Effector CD4-positive, alpha-beta T cell (primary cell): Measurements from ENCODE around the gene NME8. TPM values are rescaled to one million over a fixed set of nuclear protein-coding genes. Genes with fewer than 3 reads are reported as not detected.
A peak's percentile ranks its signal among the peaks of the same experiment; 100 is the strongest.
"Not testable (repeated sequence)": the region's sequence is repeated elsewhere in the genome, so short reads cannot be mapped to it uniquely, and the experiment has no call there.

Experiments
- DNase-seq: peaks from one replicate; pipeline ENCODE4 v3.0.0-alpha.2; 2020
- total RNA-seq: gene quantifications from one replicate; lab custom pipeline; 2026; lab: John Stamatoyannopoulos, UW

NME8 gene, protein sequence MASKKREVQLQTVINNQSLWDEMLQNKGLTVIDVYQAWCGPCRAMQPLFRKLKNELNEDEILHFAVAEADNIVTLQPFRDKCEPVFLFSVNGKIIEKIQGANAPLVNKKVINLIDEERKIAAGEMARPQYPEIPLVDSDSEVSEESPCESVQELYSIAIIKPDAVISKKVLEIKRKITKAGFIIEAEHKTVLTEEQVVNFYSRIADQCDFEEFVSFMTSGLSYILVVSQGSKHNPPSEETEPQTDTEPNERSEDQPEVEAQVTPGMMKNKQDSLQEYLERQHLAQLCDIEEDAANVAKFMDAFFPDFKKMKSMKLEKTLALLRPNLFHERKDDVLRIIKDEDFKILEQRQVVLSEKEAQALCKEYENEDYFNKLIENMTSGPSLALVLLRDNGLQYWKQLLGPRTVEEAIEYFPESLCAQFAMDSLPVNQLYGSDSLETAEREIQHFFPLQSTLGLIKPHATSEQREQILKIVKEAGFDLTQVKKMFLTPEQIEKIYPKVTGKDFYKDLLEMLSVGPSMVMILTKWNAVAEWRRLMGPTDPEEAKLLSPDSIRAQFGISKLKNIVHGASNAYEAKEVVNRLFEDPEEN
- total RNA-seq, result not detected

DNA sequence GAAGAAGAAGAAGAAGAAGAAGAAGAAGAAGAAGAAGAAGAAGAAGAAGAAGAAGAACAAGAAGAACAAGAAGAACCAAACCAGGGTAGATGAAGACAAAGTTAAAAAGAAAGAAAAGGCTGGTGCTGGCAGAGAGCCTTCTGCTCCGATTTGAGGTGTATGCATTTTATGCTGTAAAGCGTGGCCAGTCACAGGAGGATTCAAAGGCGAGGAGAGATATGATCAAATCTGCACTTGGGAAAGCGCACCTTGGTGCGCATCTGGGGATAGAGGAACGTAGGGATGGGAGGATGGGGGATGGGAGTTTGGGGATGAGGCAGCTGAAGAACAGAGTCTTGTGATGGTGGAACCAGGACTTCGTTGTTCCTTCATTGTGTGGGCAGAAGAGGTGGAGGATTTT is at the start of gene NME8:
TSS of gene NME8 (plus strand) at position 301 of the 400 bp plus-strand sequence. CDS start 1,670 bp downstream, outside the sequence.
- DNase-seq, result no peak

DNA sequence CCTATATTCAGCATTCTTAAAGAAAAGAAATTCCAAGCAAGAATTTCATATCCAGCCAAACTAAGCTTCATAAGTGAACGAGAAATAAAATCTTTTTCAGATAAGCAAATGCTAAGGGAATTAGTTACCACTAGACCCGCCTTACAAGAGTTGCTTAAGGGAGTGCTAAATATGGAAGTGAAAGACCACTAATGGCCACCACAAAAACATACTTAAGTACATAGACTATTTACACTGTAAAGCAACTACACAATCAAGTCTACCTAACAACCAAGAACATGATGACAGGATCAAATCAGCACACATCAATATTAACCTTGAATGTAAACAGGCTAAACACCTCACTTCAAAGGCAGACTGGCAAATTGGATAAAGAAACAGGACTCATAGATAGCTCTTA is 42.2 kb upstream of the NME8 start:
- DNase-seq, result no peak

DNA sequence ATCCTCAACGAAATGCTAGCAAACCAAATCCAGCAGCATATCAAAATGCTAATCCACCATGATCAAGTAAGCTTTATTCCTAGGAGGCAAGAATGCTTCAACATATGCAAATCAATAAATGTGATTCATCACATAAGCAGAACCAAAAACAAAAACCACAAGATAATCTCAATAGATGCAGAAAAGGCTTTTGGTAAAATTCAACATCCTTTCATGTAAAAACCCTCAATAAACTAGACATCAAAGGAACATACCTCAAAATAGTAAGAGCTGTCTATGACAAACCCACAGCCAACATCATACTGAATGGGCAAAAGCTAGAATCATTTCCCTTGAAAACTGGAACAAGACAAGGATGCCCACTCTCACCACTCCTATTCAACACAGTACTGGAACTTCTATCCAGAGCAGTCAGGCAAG is 36.2 kb upstream of the NME8 start:
- not testable (repeated sequence) for DNase-seq

DNA sequence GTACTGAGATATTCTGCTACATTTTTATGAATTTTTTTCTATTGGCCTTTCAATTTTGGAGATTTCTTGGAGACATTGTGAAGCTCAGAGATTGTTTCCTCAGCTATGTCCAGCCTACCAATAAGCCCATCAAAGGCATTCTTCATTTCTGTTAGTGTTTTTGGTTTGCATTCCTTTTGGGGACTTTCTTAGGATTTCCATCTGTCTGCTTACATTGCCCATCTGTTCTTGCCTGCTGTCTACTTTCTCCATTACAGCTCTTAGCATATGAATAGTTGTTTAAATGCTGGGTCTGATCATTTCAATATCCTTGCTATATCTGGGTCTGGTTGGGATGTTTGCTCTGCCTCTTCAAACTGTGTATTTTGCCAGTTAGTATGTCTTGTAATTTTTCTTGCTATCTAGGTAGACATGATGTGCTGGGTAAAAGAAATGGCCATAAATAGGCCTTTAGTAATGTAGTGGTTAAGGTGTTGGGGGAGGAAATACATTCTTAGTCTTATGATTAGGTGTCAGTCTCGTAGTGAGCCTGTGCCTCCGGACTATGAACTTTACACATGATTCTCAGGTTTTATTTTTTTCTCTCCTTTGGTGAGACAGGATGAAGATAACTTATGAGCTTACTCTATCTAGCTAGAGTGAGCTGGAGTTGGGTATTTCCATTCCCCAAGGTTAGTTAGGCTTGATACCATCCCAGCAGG is 32.6 kb upstream of the NME8 start:
- no peak for DNase-seq

DNA sequence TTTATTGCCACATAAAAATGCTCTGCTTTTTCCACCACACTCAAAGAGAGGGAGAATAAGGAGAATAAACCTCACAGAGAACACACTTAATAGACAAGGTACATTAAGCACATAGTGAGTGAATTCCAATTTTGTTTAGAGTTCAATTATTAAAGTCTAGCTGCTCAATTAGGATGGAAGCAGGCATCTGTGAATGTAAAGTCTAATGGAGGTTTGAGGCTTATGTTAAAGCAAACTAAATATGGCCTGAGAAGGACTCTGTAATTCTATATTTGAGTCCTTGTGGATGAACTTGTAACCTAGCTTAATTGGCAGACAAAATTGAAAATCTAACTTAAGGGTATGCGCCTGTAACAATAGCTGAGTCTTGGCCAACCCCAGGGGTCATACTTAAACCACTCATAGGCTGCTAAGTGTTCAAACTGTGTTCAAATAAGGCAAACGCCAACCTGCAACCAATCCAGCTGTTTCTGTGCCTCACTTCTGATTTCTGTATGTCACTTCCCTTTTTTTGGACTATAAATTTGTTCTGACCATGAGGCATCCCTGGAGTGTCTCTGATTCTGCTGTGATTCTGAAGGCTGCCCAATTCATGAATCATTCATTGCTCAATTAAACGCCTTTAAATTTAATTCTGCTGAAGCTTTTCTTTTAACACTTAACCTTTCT is 31.3 kb upstream of the NME8 start:
- no peak for DNase-seq

DNA sequence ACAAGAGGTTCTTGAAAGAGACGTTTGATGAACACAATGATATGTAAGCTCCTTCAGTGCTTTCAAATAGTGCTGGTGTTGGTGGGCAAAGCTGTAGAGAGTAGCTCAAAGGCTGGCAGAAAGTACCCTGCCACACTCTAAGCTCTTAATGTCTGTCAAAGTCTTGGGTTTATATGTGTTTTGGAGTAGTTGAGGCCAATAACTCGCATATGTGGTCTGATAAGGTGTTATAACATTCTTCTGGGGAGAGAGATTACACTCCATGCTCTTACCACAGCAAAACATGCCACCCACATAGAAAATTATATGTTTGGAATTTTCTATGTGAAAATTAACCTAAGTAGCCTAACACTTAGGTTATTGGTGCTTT is 30.8 kb upstream of the NME8 start:
- no peak for DNase-seq

DNA sequence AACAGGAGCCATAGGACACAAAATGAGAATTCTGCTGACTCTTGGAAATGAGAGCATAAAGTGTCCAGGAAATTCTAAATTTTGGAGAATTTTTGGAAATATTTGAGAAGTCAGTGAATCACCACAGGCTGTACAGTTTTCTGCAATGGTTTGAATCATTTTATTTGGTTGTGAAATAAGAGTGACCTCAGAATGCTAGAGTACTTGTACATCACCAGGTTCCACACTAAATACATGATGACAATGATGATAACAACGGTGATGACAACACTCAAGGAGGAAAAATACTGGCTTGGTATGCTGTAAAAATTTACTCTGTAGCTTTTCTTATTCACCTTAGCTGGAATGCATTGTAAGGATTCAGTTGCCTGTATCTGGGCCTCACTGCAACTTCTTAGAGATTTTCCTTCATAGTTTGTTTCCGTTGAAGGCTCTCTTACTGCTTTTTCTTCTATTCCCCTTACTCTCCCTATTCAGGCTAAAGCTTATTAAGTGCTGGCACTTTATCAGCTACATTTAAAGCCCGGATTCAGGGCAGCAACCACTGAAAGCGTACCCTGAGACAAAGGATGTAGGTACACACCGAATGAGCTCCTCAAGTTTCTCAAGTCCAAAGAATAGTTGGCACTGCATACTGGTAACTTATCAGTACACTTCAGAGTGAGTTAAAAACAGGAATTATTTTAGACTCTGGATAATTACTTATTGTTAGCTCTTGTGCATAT is 30.2 kb upstream of the NME8 start:
- DNase-seq, result no peak

DNA sequence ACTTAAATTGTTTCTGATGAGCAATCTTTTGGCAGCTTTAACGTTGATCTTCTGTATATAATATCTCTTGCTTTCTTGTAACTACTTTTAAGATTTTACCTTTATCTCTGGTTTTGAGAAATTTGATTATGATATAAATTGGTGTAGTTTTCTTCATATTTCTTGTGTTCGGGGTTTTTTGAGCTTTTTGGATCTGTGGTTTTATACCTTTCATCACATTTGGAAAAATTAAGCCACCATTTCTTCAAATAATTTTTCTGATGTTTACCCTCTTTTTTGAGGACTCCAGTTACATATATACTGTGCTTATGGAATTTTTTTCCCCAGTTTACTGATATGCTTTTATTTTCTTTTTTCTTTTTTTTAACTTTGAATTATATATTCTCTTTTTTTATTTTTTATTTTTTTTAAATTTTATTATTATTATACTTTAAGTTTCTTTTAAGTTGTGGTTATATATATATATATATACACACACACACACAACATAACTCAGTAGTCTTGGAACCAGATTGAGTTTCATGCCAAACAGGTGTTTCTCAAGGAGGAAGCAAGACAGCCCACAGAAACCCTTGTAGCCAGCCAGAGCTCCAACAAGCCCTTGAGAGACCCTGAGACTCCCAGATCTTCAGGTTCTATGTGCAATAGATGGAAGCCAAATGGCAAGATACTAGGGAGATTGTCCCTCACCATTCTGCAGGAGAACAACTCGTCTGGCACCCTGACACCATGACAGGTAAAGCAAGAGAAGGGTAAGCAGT is 27.5 kb upstream of the NME8 start:
- no peak for DNase-seq

DNA sequence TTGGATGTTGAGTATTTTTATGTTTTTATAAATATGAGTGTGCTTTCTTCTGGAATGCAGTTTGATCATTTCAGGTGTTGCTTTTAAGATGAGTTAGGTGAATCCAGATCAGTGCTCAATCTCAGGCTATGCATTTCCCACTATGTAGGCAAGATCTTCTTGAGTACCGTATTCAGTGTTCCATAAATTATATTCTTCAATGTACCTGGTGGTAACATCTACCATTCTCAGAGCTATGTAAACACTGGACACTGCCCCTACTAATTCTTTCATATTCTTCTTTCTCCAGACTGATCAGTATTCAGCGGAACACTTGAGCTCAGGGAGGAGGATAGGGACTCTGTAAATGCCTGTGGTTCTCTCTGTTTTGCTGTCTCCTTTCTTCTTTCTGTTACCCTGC is 25.5 kb upstream of the NME8 start:
- DNase-seq, result no peak

DNA sequence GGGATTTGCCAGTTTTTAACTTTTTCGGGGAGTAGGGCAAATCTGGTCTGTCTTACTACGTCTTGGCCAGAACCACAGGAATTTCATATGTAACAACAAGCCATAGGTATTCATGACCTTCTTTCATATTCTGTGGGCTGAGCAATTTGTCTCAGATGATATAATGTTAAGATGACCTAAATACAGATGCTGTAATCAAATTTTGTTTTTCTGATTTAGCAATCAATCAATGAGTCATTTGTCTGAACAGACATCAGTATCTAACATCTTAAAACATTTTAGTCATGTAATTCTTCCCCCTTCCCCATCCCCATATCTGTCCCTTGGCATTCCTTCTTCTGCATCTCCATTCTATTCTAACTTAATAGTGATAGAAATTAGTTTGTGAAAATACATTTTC is 24.8 kb upstream of the NME8 start:
- no peak for DNase-seq

DNA sequence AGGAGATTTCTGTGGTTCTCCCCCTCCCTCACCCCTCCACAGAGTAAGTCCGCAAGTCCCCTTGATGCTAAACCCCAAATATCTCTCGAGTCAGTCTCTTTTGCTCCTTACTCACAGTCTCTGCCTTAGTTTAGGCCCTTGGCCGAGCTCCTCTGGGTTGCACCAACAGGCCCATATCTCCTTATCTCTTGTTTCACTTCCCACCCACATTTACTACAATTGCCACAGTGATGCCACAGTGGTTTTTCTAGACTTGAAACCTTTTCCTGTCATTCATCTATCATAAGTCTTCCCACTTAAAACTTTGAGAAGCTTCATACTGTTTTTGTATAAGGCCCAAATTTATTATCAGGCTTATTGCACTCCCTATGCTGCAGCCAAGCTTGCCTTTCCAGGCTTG is 23.4 kb upstream of the NME8 start:
- no peak for DNase-seq

DNA sequence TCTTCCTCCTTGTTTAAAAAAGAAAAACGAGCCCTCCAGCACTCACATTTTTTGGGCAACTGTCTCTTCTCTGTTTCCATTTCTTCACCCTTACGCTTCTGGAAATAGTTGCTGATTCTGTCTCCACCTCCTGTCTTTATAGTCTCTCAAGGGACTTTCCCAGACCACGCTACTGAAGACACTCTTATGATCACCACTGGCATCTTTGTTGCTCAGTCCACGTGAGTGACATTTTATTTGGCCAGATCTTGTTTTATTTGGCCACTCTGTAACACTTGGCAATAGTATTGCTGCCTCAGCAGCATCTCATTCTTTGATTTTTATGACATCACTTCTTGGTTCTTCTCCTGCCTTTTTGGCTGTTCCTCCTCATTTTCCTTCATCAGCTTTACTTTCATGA is 21.6 kb upstream of the NME8 start:
- DNase-seq, result no peak

DNA sequence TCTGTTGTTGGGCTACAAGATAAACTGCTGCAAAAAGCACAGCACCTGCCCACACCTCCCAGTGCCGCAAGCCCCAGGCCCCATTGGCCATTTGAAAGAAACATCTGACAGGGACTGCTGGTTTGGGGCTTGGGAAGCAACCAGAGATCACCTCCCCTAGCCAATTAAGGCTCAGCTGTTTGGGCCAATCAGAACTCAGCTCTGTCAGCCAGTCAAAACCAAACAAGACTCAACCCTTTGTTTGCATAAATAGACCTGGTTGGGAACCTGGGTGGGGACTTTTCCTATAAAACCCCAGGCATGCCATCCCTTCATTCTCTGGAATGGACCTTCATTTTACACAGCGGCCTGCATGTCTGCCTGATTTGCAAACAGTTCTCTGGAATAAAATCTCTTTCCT is 17.2 kb upstream of the NME8 start:
- no peak for DNase-seq

DNA sequence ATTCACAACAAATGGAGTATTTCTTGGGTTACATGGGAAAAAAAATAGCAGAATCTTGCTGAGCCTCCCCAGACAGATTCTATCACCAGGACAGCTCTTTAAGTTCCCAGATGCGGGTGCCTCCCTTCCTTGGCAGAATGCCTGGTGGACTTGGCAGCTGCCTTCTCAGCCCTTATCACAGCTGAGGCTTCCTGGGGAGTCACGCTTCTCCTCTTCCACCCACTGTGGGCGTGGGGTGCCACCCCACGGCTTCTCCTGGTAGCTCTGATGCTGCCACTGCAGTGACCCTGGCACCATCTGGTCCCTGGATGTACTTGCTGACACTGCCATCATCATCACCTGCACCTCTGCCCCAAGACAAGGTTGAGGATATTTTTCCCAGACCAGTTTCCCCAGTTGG is 16.2 kb upstream of the NME8 start:
- DNase-seq, result no peak

DNA sequence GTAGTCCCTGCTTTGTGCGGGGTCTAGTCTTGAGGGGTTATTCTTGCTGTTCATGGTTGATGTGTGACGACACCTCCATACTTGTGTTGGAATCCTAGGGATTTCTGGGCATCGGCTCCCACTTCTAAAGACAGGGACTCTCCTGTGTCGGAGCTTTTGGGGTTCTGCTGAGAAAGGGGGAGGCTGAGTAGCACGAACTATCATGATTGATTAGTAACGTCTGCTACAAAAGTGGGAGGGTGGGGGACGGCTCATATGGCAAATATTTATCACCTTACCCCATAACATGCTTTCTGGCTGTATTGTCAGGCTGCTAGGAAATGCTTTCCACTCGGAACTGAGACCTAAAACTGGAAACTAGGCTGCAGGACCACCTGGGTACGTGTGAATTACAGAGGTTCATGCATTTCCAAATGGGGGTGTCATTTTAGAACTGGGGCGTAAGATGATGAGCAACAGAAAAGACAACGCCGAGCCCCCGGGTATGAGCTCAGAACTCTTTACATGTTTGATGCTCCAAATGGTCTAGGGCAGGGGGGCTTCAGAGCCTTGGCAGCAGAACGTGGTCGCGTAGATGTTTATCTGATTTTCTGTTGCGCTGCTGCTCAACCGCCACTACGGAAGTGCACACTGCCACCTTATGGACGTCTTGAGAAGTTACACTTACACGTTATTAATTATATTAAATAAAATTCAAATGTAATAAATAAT is 15.1 kb upstream of the NME8 start:
- peak; percentile 10 for DNase-seq

DNA sequence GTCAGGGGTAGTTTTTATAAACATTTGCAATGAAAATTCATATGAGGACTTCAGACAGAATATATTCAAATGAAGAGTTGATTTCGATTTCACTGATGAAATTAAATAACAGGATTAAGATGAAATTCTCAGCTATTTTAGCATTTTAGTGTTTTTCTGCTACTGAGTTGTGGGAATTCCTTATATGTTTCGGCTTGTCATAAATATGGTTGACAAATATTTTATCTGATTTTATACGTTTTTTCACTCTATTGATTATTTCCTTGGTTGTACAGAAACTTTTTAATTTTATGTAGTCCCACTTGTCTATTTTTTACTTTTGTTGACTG is 14.6 kb upstream of the NME8 start:
- DNase-seq, result no peak

DNA sequence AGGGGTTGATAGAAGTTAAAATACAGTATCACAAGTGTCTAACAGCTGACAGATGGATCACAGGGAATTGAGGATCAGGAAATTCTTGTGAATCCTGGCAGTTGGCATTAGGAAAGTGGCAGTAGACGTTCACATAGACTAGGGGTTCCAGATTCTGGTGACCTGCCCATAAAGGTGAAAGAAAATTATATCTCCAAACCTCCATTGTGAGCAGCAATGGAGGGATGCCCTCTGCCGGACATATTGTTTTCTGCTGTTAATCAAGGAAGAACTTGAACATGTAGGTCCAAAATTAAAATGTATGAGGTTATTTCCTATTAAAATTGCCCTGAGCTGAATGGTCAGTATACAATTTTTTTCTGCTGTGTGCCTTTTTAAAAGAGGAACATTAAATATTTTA is 5.1 kb downstream of the NME8 start:
- no peak for DNase-seq

DNA sequence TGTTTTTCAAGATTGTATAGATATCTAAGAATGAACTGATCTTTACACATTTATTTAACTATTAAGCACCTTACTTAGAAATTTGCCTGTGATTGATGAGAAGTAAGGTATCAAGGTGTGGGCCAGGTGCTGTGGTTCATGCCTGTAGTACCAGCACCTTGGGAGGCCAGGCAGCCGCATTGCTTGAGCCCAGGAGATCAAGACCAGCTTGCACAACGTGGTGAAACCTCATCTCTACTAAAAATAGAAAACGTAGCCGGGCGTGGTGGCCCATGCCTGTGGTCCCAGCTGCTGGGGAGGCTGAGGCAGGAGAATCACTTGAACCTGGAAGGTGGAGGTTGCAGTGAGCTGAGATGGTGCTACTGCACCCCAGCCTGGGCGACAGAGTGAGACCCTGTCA is 33.7 kb downstream of the NME8 start:
- no peak for DNase-seq

DNA sequence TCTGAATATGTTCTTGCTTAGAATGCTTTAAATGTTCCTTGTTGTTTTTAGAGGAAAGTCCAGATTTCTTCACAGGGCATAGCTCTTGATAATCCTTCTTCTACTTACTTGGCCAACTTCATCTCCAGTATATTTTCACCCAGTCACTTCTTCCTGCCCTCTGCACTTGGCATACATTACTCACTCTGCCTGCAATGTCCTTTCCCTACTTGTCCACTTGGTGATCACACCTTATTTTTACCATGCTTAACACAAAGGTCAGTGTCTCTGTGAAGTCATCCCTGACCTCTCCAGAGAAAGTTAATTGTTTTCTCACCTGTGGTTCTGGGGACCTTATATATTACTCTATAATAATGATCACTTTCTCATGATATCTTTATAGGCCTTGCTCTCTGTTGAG is 45.0 kb downstream of the NME8 start:
- DNase-seq, result no peak

DNA sequence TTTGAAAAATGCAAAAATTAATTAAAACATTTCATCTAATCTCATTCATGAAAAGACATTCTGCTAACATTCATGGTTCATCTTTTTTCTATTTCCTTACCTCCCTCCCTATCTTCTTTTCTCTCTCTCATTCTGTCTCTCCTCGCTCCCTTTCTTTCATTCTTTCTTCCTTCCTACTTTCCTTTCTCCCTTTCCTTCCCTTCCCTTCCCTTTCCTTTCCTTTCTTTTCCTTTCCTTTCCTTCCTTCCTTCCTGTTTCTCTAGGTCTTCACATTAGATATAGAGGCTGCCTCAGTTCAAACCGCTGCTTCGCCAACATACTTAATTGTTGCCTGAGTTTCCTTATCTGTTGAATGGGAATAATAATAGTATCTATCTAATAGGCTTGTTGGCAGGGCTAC is 46.3 kb downstream of the NME8 start:
- DNase-seq, result no peak

DNA sequence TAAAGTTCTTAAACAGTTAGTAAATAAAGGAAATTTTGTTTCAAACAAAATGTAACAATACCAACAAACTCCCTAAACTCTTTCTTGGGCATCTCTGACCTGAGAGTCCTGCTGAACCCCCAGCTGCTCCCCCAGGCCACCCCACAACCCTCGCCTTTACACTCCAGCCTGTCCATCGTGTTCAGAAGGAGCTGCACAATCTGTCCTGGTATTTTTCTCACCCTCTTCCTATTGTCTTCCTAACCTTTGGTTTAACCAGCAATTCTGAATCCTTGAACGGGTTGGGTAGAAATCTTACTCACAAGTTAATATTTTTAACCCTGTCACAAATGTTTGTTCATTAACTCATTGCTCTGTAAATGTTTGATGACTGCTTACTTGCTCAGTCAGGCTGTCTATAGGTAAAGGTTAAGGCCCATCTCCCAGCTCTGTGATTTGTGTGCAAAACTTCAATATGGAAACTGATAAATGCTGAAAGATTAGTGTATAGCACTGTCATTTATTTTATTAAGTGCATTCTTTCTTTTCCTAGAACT is 51.4 kb downstream of the NME8 start:
- DNase-seq, result no peak
